ENCODE results near the gene ZNRF1. TPM values are rescaled to one million over a fixed set of nuclear protein-coding genes. Genes with fewer than 3 reads are reported as not detected.
A peak's percentile ranks its signal among the peaks of the same experiment; 100 is the strongest.

Gene ZNRF1
- total and polyA plus RNA-seq, 11 donors: 12.8 to 43.3 (median 23.2) TPM

DNA sequence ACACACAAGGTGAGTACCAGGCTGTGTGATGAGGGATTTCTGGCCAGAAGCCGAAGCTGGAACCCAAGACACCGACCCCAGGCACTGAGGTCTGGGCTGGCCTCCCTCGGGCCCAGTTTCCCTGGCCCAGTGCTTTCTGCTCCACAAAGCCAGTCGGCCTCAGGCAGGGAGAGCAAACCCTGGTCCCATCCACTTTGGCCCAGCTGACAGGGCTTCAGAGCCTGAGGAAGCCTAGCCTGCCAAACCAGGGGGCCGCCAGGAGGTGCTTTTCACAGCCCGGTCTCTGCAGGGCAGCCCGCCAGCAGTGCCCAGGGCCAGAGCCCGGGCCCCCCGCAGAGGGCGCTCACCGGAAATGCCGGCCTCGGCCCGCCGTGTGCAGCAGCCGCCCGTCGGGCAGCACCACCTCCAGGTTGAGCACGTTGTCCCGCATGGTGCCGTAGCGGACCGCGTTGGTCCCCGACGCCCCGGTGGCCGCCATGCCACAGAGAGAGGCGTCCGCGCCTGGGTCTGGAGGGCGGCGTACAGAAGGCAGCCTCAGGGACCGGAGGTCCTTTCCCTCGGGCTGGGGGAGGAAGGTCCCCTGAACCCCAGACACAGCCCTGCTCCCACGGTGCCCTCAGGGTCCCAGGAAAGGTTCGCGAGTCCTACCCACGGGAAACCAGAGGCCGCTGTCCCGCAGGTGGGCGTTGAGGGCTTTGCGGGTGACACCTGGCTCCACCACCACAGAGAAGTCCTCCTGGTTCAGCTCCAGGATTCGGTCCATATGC lies 115.5 kb downstream of the ZNRF1 start:
- Histone ChIP-seq H3K9me3 (no peaks in the 10 kb centered on the region), H3K36me3 (peaks cover 0 to 9% (median 0%) of the 10 kb centered on the region in 9 donors), H3K27ac (peak overlapping the region in 2 of 12 donors; percentile 10 to 86), H3K4me3 (no peak overlapping the region), H3K4me1 (peaks cover 6 to 73% (median 41%) of the 10 kb centered on the region in 12 donors), H3K27me3 (peaks cover 0 to 8% (median 0%) of the 10 kb centered on the region in 9 donors)
- WGBS, 4 donors: 75 to 93% (median 90%) methylated on average over 6 to 44 of the region's 44 CpGs
- DNase-seq (peak in 1 of 5 donors; percentile 29), ATAC-seq (no peak)
- TF ChIP-seq POLR2A (IDR thresholded peaks at IDR 0.05): no peak
- TF ChIP-seq, protein P1, sequence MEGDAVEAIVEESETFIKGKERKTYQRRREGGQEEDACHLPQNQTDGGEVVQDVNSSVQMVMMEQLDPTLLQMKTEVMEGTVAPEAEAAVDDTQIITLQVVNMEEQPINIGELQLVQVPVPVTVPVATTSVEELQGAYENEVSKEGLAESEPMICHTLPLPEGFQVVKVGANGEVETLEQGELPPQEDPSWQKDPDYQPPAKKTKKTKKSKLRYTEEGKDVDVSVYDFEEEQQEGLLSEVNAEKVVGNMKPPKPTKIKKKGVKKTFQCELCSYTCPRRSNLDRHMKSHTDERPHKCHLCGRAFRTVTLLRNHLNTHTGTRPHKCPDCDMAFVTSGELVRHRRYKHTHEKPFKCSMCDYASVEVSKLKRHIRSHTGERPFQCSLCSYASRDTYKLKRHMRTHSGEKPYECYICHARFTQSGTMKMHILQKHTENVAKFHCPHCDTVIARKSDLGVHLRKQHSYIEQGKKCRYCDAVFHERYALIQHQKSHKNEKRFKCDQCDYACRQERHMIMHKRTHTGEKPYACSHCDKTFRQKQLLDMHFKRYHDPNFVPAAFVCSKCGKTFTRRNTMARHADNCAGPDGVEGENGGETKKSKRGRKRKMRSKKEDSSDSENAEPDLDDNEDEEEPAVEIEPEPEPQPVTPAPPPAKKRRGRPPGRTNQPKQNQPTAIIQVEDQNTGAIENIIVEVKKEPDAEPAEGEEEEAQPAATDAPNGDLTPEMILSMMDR (IDR thresholded peaks at IDR 0.05): peak in 1 of 12 donors; percentile 60
- intact Hi-C loops (cut with DNase I): loop anchor here in 7 of 10 donors (5.0 to 10.0 kb wide), 5 partner anchors 210 to 400 kb away; no protein-coding TSS in a partner anchor

DNA sequence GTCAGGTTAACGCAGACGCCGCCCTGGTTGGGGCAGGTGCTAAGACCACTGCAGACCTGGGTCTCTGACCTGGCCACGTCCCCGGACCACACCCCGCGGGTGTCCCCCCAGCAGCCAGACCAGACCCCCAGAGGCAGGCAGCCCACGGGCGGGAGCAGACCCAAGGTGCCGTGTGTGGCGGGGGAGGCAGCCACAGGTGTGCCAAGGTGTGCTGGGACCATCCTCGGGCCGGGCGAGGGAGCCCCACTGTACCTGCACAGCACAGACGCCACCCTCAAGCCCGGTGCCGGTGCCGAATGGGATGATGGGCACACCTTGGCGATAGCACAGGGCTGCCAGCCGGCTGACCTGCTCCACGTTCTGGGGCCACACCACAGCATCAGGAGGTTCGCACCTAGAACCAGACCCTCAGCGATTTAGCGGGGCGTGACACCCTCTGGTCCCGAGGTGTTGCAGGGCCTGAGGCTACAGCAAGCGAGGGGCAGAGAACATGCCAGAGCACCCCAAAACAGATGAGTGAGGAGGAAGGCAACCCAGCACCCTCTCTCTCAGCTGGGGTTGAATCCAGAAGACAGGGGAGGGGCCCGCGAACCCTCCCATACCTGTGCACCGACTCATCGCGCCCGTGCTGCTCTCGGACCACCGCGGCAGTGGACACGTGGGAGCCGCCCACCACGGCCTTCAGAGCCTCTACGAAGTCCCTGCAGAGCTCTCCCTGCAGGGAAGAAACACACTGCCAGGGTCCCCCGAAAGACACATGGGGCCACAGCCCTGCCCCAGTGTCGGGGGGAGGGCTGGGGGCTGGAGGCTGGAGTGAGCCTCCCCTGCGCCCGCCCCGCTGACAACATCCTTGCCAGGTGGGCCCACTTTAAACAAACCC lies 116.4 kb downstream of the ZNRF1 start:
- Histone ChIP-seq H3K4me3 (peak overlapping the region in 9 of 12 donors; percentile 47 to 85 (median 63)), H3K27ac (peak overlapping the region in 4 of 12 donors; percentile 73 to 90 (median 88)), H3K36me3 (peaks cover 0 to 9% (median 0%) of the 10 kb centered on the region in 9 donors), H3K9me3 (no peaks in the 10 kb centered on the region), H3K27me3 (peaks cover 0 to 8% (median 0%) of the 10 kb centered on the region in 9 donors), H3K4me1 (peaks cover 6 to 64% (median 36%) of the 10 kb centered on the region in 12 donors)
- no peak for ATAC-seq
- TF ChIP-seq, protein P1 (IDR thresholded peaks at IDR 0.05): no peak
- no peak for TF ChIP-seq POLR2A (IDR thresholded peaks at IDR 0.05)
- peak in 1 of 5 donors; percentile 28 for DNase-seq
- intact Hi-C loops (cut with DNase I): loop anchor here in 7 of 10 donors (5.0 to 10.0 kb wide), 5 partner anchors 210 to 400 kb away; no protein-coding TSS in a partner anchor
- 87 to 89% (median 88%) methylated on average over 17 to 45 of the region's 45 CpGs for WGBS, 4 donors

DNA sequence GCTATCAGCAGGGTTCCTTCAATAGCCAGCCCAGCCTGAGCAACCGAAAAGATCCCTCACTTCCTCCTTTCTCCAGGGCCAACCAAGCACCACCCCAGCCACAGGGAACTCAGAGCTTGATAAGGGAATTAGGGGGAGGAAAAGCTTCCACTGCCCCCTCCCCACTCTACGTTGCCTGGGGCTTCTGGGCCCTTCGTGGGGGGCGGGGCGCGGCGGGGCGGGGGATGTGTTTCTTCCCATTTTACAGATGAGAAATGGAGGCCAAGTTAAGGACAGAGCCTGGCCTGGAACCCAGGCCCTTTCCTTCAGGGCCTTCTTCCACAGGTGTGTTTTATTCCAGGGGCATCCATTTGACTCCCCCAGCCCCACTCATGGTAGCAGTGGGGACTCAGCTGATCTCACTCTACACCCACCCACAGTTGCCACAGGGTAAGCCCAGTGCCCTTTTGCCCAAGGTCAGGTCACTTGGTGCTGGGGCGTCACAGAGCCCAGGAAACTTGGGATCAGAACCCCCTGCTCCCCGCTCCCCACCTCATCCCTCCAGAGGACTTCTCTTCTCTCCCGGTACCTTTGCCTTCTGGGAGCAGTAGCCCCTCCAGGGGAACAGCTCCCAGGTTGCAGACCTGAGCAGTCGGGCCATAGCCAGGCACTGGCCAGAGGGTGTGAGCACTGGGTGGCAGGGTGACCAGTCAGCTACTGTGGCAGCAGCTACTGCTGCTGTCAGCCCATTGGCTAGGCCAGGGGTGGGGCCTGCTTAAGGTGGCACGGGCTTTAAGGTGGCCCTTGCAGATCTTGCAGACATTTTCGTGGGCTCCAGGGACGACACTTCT lies 117.5 kb downstream of the ZNRF1 start, which contains the start of gene LDHD:
Gene LDHD (minus strand): TSS at position 700 of the 830 bp plus-strand sequence. CDS start 60 bp downstream, at position 640.
- Histone ChIP-seq H3K27ac (peak within 1 kb of the TSS; percentile 57 to 90 (median 74)), H3K4me1 (peaks cover 0 to 53% (median 27%) of the 10 kb centered on the region in 12 donors), H3K9me3 (peaks cover 0 to 5% (median 2%) of the 10 kb centered on the region in 12 donors), H3K36me3 (peaks cover 0 to 9% (median 0%) of the 10 kb centered on the region in 9 donors), H3K4me3 (peak within 1 kb of the TSS; percentile 43 to 85 (median 58)), H3K27me3 (peaks cover 0 to 8% (median 0%) of the 10 kb centered on the region in 9 donors)
- intact Hi-C loops (cut with DNase I): loop anchor here in 7 of 10 donors (10.0 kb wide), 4 partner anchors 211 to 401 kb away; no protein-coding TSS in a partner anchor
- DNase-seq: peak; percentile 83 to 93 (median 87)
- peak in 1 of 2 donors; percentile 82 for TF ChIP-seq POLR2A (IDR thresholded peaks at IDR 0.05)
- TF ChIP-seq, protein P1 (IDR thresholded peaks at IDR 0.05): no peak
- WGBS, 4 donors: 23 to 45% (median 39%) methylated on average over 9 to 15 of the region's 15 CpGs
- ATAC-seq: peak; percentile 94 to 98 (median 95)

Measured in heart left ventricle (tissue), 16 donors.